Posterior vena cava (tissue), 2 donors: Measurements from ENCODE around the gene CXCL8. TPM values are rescaled to one million over a fixed set of nuclear protein-coding genes. Genes with fewer than 3 reads are reported as not detected.
"Not testable (repeated sequence)": the region's sequence is repeated elsewhere in the genome, so short reads cannot be mapped to it uniquely, and the experiment has no call there.

Source experiments
- DNase-seq: peaks from one replicate; pipeline ENCODE4 v3.0.0-alpha.2; 2020; ENCODE audit warnings: low spot score
- intact Hi-C, 2 donors: fragments of 100-400 bp; cut with DNase I; formaldehyde crosslinking; loops; one replicate each; pipeline versions ENCODE4 v1.14.1 to v1.14.2; 2022 to 2023
- total RNA-seq, 2 donors: library from RNA; stranded (reverse); fragmentation: NEBNext Ultra II Directional; extraction: Animal tissue kit (Norgen Biotek cat#: 25700); gene quantifications; one replicate each; pipeline ENCODE4 v1.2.1, GENCODE V29; 2021
- donor health status: DM: yes; HTN: yes; CAD: no.
- donor health status: DM: yes; HTN: yes; CAD: no.

The CXCL8 gene
- total RNA-seq, 2 donors from 2014 or later, result 0.51 to 3.1 TPM

DNA sequence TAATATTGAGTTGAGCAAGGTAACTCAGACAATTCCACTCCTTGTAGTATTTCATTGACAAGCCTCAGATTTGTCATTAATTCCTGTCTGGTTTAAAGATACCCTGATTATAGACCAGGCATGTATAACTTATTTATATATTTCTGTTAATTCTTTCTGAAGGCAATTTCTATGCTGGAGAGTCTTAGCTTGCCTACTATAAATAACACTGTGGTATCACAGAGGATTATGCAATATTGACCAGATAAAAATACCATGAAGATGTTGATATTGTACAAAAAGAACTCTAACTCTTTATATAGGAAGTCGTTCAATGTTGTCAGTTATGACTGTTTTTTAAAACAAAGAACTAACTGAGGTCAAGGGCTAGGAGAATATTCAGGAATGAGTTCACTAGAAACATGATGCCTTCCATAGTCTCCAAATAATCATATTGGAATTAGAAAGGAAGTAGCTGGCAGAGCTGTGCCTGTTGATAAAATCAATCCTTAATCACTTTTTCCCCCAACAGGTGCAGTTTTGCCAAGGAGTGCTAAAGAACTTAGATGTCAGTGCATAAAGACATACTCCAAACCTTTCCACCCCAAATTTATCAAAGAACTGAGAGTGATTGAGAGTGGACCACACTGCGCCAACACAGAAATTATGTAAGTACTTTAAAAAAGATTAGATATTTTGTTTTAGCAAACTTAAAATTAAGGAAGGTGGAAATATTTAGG is 821 bp downstream of the CXCL8 start:
- no peak for DNase-seq
- intact Hi-C loops, result no loop called here

- DNase-seq, result no peak
- intact Hi-C loops, result no loop called here
Observed at GRCh38 chr4:73741750-73742489, 1.6 kb downstream of the CXCL8 start.

DNA sequence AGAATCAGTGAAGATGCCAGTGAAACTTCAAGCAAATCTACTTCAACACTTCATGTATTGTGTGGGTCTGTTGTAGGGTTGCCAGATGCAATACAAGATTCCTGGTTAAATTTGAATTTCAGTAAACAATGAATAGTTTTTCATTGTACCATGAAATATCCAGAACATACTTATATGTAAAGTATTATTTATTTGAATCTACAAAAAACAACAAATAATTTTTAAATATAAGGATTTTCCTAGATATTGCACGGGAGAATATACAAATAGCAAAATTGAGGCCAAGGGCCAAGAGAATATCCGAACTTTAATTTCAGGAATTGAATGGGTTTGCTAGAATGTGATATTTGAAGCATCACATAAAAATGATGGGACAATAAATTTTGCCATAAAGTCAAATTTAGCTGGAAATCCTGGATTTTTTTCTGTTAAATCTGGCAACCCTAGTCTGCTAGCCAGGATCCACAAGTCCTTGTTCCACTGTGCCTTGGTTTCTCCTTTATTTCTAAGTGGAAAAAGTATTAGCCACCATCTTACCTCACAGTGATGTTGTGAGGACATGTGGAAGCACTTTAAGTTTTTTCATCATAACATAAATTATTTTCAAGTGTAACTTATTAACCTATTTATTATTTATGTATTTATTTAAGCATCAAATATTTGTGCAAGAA is 2.3 kb downstream of the CXCL8 start:
- DNase-seq, result no peak
- intact Hi-C loops, result no loop called here

DNA sequence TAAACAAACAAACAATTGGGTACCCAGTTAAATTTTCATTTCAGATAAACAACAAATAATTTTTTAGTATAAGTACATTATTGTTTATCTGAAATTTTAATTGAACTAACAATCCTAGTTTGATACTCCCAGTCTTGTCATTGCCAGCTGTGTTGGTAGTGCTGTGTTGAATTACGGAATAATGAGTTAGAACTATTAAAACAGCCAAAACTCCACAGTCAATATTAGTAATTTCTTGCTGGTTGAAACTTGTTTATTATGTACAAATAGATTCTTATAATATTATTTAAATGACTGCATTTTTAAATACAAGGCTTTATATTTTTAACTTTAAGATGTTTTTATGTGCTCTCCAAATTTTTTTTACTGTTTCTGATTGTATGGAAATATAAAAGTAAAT is 2.9 kb downstream of the CXCL8 start:
- DNase-seq, result no peak
- intact Hi-C loops, result no loop called here

DNA sequence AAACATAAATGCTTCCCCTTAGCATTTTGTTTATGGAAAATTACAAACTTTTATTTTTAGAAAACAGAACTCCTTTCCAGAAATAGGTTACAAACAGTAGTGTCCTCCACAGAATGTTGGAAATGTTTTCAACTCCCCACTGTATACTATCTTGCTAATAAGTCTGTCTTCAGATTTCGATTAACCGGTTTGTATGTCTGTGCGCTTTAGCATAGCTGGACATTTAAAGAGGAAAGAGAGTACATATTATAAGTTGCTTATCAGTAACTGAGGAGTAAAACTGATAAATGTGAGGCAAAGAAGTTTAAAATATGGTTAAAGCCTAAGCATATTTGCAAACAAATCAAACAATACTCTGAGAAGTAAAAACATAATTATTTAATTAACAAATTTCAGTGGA is 3.4 kb downstream of the CXCL8 start:
- intact Hi-C loops, result no loop called here

GRCh38 chr4:73744203-73744602 is 3.8 kb downstream of the CXCL8 start:
- intact Hi-C loops, result no loop called here
- DNase-seq, result no peak

More for the DNA sequence above, 3.4 kb downstream of the CXCL8 start:
- no peak for DNase-seq

- DNase-seq, result no peak
- intact Hi-C loops, result no loop called here
Observed at GRCh38 chr4:73750730-73751129, 10.4 kb downstream of the CXCL8 start.

DNA sequence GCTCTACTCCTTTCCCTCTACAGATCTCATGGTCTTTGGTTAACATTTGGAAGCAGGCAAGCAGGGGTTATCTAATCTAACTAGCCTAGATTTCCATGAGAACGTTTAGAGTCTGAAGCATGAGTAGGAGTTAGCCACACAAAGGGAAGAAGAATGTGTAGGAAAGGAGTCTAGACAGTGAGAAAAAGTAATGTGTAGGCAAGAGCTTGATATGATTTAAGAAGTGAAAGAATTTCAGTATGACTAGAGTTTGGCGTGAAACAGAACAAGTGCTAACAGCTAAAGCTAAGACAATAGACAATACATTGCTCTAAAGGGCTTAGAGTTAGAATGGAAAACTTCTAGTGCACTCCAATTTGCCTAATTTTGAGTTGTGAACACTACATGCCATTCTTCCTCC is 10.8 kb downstream of the CXCL8 start:
- intact Hi-C loops, result no loop called here
- DNase-seq, result no peak

GRCh38 chr4:73751830-73752229 is 11.5 kb downstream of the CXCL8 start:
- intact Hi-C loops, result no loop called here
- no peak for DNase-seq

DNA sequence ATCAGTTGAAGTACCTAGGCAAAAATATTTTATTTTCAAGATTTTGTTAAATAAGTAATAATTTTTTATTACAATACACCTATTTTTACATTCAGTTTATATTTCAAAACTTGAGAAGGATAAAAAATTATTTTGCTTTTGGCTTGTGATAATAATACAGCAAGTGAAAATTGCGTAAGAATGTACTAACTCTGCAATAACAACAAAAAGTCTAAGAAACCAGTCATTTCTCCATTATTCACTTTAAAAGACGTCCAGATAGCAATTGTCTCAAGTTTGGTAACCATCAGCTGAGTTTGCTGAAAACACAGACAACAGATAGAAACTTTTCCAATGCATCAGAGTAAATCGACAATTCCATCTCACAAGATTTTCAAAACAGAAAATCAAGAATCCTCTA is 12.1 kb downstream of the CXCL8 start:
- intact Hi-C loops, result no loop called here
- DNase-seq, result no peak

GRCh38 chr4:73753215-73753614 is 12.8 kb downstream of the CXCL8 start:
- intact Hi-C loops, result no loop called here
- DNase-seq, result no peak

GRCh38 chr4:73754934-73755333 is 14.6 kb downstream of the CXCL8 start:
- intact Hi-C loops, result no loop called here
- DNase-seq, result no peak

DNA sequence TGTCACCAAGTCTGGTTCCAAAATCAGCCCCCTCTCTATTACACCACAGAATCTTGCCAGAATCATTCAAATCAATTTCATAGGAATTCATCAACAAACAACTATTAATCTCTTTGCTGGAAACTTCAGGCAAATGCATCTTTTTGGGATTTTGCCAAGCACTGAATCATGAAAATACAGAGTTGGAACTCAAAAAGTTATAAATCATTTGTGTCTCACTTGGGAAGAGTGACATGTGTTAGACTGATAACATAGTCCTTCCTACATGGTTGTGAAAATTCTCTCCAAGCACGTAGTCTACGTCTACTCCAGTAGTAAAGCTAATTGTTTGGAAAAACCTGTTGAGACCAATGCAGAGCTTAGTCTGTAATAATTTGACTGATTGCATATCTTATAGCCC is 19.0 kb downstream of the CXCL8 start:
- no peak for DNase-seq
- intact Hi-C loops, result no loop called here

DNA sequence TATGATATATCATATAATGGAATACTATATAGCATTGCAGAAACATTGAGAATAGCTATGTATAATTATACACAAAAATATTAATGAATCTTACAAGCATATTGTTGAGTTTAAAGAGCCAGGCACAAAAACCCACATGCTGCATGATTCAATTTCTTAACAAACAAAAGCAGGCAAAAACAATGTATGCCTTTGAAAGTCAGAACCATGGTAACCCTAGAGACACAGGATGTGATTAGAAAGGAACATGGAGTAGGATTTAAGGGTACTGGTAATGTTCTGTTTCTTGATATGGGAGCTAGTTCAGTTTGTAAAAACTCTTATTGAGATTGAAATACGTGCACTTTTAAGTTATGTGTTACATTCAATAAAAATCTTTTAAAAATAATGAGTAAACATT is 21.5 kb downstream of the CXCL8 start:
- intact Hi-C loops, result no loop called here
- no peak for DNase-seq

- no peak for DNase-seq
- intact Hi-C loops, result no loop called here
Observed at GRCh38 chr4:73762409-73762808, 22.0 kb downstream of the CXCL8 start.

- no peak for DNase-seq
- intact Hi-C loops, result no loop called here
Observed at GRCh38 chr4:73763877-73764276, 23.5 kb downstream of the CXCL8 start.

DNA sequence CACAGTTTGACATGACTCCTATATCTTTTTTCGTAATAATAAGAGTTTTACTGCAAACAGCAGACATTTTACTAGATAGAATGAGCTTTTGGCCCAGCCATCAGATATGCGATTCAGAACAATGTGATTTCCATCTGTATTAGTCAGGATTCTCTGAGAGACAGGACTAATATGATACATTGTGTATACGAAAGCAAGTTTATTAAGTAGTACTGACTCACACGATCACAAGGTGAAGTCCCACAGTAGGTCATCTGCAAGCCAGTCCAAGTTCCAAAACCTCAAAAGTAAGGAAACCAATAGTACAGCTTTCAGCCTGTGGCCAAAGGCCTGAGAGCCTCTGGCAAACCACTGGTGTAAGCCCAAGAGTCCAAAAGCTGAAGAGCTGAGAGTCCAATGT is 24.1 kb downstream of the CXCL8 start:
- intact Hi-C loops, result no loop called here
- DNase-seq, result no peak

DNA sequence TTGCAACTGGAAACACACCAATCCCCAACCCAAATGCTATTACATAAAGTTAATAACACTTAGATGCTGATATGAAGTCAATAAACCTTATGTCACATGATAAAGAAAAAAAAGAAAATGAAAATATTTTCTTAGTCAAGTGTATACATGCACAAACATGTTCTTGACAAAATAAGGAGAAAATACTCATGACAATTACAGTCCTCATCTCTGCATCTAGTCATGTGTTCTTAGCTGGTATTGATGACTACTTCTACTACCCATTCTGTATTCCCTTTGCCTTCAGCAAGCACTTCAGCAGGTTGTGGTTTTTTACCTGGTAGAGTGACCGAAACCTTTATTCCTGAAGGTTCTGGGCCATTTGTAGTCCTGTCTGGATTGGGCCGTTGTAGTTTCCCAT is 24.9 kb downstream of the CXCL8 start:
- DNase-seq, result no peak
- intact Hi-C loops, result no loop called here

DNA sequence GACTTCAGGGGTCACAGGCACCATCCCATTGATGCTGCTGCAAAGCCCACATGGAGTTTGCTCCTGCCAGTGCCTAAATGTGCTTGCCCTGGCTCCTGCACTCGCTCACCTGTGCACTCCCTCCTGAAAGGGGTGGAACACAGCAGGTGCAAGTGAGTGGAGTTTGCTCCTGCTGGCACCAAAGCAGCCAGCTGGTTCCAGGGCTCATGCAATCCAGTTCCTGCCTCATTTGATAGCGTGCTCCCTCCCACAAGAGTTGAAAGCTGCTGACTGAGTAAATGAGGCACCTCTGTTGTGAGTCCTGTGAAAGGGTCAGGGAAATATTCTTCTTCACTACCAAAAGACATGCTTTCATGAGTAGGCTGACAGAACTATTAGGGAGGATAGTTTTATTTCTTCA is 30.5 kb downstream of the CXCL8 start:
- intact Hi-C loops, result no loop called here

GRCh38 chr4:73772363-73772762 is 32.0 kb downstream of the CXCL8 start:
- DNase-seq, result no peak
- intact Hi-C loops, result no loop called here

More for the DNA sequence above, 30.5 kb downstream of the CXCL8 start:
- DNase-seq, result no peak

GRCh38 chr4:73774406-73774805 is 34.0 kb downstream of the CXCL8 start:
- intact Hi-C loops, DNase-seq: not testable (repeated sequence)
